GM15510 (cell line): ENCODE measurements around the gene ADAM15.

ENCODE experiments used
- POLR2A ChIP-seq: IDR thresholded peaks from 3 replicates; pipeline ENCODE4 v1.6.1; 2011; ENCODE audit warnings: borderline replicate concordance; ENCODE audit not compliant: insufficient read length; ENCODE audit errors: extremely low read depth

ADAM15 gene

DNA sequence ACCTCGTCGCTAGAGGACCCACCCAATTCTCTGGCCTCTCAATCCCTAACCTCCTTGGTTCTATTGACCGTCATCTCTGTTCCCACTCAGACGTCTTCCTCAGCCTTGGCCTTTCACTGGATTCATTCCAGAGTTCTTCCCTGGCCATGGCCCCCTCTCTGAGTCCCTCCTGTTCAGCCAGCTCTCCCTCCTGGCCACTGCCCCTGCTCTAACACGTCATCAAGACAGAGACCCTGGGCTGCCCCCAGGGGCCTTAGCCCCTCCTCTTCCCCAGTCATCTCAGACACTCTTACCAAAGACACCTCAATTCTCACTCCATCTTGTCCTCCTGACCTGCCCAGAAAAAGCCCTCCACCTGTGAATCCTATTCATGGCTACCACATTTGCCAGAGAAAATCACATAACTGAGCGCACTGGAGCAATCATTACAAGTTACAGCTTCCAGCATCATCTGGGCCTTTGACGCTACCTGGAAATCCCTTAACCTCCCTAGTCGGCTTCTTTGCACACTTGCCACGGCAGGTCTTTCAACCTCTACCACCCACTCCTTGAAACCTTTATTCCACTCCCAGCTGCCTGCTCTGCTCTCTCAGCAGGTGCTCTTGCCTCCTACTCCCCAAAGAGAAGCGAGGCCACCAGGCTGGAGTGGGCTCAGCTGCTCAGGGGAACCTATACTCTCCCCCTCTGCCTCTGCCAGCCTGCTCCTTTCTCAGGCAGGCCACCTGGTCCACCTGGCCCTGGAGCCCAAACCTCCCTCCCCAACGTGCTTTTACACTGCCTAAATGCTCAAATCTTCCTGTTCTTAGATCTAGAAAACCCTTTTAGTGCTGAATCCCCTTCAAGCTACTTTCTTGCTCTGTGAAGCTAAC is 31.5 kb upstream of the ADAM15 start:
- TF ChIP-seq POLR2A: no peak

DNA sequence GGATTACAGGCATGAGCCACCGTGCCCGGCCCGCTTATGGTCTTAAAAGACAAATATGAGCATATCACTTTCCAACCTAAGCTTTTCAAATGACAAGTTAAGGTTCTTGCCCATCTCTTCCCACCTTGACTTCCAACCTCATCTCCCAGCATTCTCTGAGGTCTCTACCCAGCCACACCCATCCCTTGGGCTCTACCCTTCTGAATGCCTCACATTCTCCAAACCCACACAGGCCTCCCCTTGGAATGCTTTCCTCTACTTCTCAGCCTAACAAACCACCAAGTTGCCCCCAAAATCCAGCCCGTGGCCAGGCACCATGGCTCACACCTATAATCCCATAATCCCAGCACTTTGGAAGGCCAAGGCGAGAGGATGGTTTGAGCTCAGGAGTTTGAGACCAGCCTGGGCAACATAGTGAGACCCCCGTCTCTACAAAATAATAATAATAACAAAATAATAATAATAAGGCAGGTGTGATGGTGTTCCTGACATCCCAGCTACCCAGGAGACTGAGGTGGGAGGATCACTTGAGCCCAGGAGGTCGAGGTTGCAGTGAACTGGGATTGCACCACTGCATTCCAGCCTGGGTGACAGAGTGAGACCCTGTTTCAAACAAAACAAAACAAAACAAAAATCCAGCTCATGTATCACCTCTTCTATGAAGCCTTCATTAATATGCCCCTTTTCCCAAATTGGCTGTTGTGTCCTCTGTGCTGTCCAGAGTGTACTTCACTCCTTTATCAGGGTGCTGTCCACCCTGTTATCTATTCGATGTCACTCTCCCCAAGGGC is 28.8 kb upstream of the ADAM15 start:
- no peak for TF ChIP-seq POLR2A

DNA sequence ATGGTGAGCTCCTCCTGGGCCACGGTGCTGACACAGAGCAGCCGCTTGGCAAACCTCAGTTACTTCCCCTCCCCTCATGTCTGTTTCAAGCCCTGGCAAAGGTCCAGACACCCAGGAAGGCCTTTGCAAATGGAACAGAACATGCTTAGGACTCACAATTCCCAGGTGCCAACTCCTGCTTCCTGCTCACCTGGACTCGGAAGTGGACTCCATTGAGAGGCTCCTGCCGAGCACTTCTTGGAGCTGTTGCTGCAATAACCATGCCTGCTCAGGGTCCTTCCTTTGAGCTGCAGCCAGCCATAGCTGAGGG is 28.2 kb upstream of the ADAM15 start:
- TF ChIP-seq POLR2A: no peak

DNA sequence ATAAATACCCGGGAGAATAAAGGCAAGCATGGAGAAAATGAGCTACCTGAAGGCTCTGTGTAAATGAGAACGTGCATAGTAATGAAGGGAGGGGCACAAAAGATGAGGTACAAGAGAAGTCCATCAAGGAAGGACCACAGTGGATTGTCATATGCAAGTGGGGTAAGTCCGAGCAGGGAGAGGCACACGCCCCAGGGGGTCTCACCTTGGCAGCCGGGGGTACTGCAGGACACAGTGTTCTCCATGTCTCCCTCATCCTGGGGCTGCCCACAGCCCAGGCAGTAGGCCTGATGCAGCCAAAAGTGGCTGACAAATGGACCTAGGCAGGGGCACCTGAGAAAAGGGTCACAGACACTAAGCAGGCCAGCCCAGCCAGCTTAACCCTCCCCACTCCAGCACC is 27.5 kb upstream of the ADAM15 start:
- no peak for TF ChIP-seq POLR2A

DNA sequence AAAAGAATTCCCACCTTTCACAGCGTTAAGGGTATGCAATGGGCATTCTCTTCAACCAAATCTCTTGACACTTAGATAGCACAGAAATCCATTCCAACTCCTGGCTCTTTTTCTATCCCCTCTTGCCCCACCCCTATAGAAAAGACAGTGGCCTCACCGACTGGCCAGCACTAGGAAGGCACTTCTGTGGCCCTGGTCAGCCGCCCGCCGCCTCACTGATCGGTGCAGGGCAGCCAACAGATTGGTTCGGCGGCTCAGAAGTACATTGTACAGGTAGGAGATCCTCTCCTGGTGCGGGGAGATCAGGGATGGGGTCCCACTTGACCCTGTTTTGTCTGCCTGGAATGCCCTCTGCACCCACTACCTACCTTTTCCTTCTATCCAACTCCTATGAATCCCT is 26.8 kb upstream of the ADAM15 start:
- no peak for TF ChIP-seq POLR2A

DNA sequence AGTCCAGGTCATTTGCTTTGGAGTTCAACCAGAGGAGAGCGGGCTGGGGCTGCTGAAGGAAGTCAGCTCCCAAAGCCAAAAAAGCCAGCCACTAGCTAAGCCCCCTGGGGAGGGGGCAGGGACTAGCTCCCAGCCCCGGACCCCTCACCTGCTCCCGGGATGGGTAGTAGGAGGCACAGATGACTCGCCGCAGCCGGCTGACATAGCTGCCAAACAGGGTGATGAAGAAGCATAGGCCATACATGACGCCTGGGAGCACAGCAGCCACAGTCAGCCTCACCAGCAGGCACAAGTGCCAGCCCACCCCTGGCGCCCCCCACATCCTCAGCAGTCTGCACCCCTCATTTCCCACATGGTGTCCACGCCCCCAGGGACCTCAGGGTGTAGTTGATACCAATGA is 25.0 kb upstream of the ADAM15 start:
- TF ChIP-seq POLR2A: no peak

DNA sequence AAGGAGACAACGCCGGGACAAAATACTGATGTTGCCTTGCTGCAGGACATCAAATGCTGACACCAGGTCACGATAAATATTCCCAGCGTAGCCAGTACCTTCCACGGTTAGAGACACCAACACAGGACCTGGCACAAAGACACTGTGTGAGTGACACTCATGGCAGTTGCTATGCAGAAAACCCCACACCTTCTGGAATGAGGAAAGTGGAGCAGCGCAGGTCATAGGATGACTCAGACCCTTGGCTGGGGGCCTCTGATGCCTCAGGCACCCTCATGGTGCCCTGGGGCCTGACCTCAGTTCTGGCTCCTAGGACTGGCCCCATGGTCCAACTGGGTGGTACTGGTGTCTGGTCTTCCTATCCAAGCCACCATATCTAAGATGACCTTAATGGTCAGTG is 24.5 kb upstream of the ADAM15 start:
- no peak for TF ChIP-seq POLR2A

DNA sequence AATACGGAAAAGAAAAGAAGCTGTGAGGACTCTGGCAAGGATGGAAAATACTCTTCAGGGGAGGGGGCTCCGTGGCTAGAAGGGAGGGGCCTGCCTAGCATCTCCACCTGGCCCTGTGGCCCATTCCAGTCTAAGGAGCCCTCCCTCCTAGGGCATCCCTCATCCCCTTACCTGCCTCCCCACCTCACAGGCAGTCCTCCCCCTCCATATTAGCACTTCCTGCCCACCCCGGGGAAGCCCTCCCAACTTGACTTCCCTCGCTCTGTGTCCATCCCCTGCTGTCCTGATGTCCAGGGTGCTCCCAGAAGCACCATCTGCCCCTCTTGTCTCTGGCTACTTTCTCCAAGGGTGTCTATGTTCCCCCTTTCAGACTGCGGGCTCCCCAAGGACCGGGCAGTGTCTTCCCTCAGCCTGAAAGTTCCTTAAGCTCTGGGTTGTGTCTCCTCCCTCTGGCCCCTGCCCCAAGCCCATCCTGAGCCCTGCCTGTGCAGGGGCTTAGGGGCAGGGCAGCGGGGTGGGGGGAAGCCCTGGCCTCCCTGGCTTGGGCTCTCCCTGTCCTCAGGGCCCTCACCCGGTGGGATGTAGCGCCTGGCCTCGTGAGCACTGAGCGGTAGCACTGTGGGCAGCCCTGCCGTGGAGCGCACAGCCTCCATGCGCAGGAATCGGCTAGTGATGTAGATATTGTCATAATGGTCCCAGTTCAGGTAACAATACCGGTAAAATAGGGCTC is 21.4 kb upstream of the ADAM15 start:
- TF ChIP-seq POLR2A: no peak

DNA sequence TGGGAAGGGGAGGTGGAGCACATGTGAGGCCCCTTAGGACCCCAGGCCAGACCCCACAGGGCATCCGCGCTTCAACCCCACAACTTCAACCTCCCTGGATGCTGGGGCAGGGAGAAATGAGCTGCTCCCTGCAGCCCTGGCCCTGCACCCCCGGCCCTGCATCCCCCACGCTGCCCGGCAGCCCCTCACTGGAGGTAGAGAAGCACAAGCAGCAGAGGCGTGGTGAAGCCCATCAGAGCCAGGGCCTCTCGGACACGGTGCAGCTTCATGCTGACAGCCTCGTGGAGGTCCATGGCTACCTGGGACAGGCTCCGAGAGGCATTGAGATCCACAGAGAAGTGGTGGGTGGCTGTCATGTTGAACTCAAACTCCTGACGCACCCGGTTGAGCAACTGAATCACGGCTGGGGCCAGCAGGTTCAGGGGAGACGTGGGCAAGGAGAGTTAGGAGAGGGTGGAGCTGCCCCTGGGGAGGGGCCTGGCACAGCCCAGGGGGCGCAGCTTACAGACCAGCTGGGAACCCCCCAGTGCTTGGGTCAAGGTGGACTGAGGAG is 20.8 kb upstream of the ADAM15 start:
- TF ChIP-seq POLR2A: no peak

DNA sequence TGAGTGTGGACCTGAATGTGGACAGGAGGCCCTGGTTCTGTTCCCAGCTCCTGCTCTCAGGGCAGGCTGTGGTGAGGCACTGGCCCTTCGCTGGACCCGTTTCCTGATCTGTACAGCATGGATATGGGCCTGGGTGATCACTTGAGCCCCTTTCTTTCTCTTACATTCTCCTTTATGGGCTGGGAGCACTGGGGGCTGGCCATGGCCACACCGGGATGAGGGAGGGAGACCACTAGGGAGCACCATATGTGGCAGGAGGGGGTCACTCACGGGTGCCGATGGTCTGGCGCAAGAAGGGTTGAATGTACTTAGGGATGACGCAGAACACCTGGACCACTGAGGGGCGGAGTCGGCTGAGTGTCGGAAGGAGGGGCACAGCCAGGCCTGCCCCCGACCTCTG is 20.2 kb upstream of the ADAM15 start:
- TF ChIP-seq POLR2A: no peak

DNA sequence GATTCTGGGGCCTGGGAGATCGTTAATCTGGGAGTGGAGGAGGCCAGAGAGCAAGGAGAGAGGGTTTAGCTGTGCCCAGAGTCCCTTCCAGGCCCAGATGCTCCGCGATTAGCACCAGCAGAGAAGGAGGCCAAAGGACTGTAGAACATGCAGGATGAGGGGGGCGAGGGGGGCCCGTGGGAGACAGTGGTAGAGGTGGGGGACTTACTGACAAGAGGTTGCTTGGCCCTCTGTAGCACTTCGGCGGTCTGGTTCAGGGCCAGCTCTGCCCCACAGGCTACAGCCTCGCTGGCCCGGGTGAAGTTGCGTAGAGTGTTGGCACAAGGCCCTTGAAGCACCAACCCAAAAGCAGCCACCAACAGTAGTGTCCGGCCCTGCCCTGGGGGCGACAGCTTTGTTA is 18.2 kb upstream of the ADAM15 start:
- no peak for TF ChIP-seq POLR2A

DNA sequence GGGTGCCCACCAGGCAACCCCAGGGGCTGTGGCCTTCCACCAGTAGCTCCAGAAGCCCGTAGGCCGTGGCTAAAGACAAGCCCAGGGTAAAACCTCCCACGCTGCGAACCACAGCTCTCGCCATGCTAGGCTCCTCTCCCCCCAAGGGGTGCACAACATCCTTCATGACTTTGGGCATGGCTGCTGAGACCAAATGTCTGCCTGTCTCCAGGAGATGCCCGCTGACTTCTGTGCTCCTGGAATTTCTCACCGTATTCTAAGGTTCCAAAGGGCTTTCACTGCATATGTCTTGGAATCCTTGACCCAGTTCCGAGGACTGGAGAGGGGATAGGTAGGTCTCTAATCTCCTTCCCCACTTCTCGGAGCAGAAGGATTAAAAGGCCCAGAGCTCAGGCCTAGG is 17.6 kb upstream of the ADAM15 start, which contains the start of the genes DCST1 and DCST2:
Gene DCST1, plus strand, starts transcription at position 301 of the 400 bp plus-strand sequence. CDS start 213 bp downstream, outside the sequence.
Gene DCST2, minus strand, starts transcription at position 258 of the 400 bp plus-strand sequence. Its CDS starts 80 bp downstream, at position 178.
- TF ChIP-seq POLR2A: no peak

DNA sequence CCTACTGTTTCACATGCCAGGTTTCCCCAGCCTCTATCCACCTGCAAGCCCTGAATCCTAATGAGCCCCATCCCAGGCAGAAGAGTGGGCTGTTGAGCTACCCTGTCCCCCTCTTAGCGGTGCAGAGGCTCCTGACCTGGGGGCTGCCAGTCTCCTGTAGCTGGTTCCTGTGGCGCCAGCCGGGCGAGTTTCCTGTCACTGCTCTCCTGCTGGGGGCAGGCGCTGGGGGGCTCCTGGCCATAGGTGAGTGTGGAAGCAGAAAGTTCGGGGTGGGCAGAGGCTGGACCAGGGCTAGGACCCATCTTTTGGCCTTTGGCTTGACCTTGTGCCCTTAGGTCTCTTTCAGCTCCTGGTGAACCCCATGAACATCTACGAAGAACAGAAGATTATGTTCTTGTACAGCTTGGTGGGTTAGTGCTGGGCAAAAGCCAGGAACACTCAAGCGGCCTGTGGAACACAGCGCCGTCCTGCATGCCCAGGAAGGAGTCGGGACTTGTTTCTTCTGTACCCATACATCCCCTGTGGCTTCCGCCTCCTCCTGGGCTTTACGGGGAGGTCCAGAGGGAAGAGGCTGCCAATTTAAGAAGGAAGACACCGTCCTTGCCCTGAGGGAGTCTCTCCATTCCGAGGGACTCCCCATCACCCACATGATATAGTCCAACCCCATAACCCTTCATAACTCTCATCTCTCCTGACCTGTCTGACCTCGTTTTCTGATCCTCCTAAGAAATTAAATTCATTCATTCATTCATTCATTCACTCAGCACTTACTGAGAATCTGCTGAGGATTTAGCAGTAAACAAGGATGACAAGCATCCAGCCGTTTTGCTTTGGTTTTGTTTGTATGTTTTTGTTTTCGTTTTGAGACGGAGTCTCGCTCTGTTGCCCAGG is 16.6 kb upstream of the ADAM15 start:
- no peak for TF ChIP-seq POLR2A

DNA sequence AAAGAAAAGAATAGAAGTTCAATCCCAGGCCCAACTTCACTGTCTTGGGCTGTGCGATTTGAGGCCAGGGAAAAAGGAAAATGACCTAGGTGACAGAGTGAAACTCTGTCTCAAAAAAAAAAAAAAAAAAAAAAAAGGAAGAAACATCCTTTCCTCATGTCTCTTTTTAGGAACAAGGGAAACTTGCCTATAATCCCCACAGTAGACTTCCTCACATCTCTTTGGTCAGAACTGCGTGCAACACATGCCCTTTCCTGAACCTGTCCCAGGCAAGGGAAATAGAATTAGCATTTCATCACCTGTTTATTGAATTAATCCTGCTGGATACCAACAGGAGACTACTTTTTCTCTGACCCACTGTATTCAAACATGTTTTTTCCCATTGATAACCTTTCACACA is 15.2 kb upstream of the ADAM15 start:
- TF ChIP-seq POLR2A: no peak
